Memory B cell (primary cell): Measurements from ENCODE around the gene TIMM8B.
"Not testable (repeated sequence)": the region's sequence is repeated elsewhere in the genome, so short reads cannot be mapped to it uniquely, and the experiment has no call there.

ENCODE experiments used
- ATAC-seq: fragments of 150-1000 bp; cut with Tn5 transposase; 2 replicates; pipeline ENCODE4 v1.10.0; 2021; ENCODE audit warnings: low read depth, mild to moderate bottlenecking, moderate library complexity
- DNase-seq, 2 donors: peaks; one replicate each; pipeline ENCODE4 v3.0.0; 2022; ENCODE audit warnings: low spot score in 2 of 2
- H3K27ac Mint-ChIP-seq: one replicate; pipeline ENCODE4 v1.8.0; 2022; ENCODE audit warnings: mild to moderate bottlenecking, moderate library complexity, mixed read lengths
- H3K27me3 Mint-ChIP-seq: one replicate; pipeline ENCODE4 v1.8.0; 2022; ENCODE audit warnings: mixed read lengths
- H3K36me3 Mint-ChIP-seq: one replicate; pipeline ENCODE4 v1.8.0; 2022; ENCODE audit warnings: mild to moderate bottlenecking, mixed read lengths
- H3K4me1 Mint-ChIP-seq: one replicate; pipeline ENCODE4 v1.8.0; 2022; ENCODE audit warnings: mixed read lengths
- H3K4me3 Mint-ChIP-seq: one replicate; pipeline ENCODE4 v1.8.0; 2022; ENCODE audit warnings: mild to moderate bottlenecking, moderate library complexity, mixed read lengths
- H3K9me3 Mint-ChIP-seq: one replicate; pipeline ENCODE4 v1.8.0; 2022; ENCODE audit warnings: mixed read lengths

Gene TIMM8B

DNA sequence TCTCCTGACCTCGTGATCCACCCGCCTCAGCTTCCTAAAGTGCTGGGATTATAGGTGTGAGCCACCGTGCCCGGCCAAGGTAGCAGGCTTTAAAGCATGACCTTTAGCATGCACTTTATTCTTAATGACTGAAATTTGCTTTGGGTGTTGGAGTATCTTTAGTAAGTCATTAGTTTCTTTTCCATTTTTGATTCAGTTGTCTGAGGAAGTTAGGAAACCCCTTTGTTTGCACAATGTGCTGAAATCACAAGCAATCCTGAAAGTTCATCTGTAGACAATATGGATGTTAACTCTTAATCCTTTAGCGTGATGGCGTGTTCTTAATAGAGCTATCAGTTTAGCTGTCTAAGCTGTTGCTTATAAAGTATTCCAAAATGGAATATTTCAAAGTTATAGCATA is 16.9 kb upstream of the TIMM8B start:
- H3K4me3 Mint-ChIP-seq: no peak overlapping the region
- no peaks in the 10 kb centered on the region for H3K4me1 Mint-ChIP-seq
- H3K27ac Mint-ChIP-seq: no peak overlapping the region
- DNase-seq: no peak
- no peaks in the 10 kb centered on the region for H3K9me3 Mint-ChIP-seq
- H3K36me3 Mint-ChIP-seq: peaks cover 7% of the 10 kb centered on the region
- no peaks in the 10 kb centered on the region for H3K27me3 Mint-ChIP-seq
- no peak for ATAC-seq

DNA sequence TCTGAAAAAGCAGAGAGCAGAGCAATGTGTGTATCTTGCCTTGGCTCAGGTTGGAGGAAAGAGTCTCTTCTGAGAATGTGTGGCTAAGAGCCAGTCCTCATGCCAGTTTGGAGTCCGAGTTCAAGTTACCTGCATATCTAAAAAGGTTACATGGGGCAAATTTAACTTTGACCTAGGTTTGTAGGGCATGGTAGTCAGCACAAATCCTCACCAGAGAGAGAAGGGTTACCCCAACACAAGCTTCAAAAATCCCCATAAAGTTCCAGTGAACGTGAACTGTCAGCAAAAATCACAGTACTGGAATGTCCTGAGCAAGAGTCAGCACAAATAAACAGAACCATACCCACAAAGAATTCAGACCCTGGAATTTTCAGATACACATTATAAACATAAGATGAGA is 13.9 kb upstream of the TIMM8B start:
- no peaks in the 10 kb centered on the region for H3K9me3 Mint-ChIP-seq
- ATAC-seq: no peak
- H3K36me3 Mint-ChIP-seq: peaks cover 15% of the 10 kb centered on the region
- no peaks in the 10 kb centered on the region for H3K4me1 Mint-ChIP-seq
- no peak for DNase-seq
- H3K27me3 Mint-ChIP-seq: no peaks in the 10 kb centered on the region
- no peak overlapping the region for H3K4me3 Mint-ChIP-seq
- no peak overlapping the region for H3K27ac Mint-ChIP-seq

DNA sequence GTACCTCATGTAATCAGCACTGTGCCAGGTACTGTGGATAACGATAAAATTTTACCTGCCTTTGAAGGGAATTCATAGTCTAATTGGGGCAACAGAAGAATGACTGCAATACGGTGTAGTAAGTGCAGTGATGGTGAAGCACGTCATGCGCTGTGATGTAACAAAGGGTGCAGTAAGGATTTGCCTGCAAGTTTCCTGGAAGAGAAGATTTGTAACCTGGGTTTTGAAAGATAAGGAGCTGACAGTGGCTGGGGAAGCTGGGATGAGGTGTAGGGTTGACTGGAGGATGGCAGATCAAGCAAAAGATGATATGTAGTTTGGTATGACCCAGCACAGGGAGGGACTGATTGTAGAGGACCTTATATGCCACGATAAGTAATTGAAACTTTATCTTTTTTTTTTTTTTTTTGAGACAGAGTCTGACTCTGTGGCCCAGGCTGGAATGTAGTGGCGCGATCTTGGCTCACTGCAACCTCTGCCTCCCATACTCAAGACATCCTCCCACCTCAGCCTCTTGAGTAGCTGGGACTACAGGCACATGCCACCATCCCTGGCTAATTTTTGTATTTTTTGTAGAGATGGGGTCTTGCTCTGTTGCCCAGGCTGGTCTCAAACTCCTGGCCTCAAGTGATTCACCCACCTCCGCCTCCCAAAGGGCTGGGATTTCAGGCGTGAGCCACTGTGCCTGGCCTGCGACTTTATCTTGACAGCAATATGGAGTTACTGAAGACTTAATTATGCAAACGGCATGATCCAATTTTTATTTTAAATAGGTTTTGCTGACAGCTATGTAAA is 11.4 kb upstream of the TIMM8B start:
- no peaks in the 10 kb centered on the region for H3K9me3 Mint-ChIP-seq
- DNase-seq: no peak
- no peaks in the 10 kb centered on the region for H3K27me3 Mint-ChIP-seq
- no peak for ATAC-seq
- no peaks in the 10 kb centered on the region for H3K4me1 Mint-ChIP-seq
- H3K36me3 Mint-ChIP-seq: peaks cover 20% of the 10 kb centered on the region
- H3K27ac Mint-ChIP-seq: no peak overlapping the region
- H3K4me3 Mint-ChIP-seq: no peak overlapping the region

DNA sequence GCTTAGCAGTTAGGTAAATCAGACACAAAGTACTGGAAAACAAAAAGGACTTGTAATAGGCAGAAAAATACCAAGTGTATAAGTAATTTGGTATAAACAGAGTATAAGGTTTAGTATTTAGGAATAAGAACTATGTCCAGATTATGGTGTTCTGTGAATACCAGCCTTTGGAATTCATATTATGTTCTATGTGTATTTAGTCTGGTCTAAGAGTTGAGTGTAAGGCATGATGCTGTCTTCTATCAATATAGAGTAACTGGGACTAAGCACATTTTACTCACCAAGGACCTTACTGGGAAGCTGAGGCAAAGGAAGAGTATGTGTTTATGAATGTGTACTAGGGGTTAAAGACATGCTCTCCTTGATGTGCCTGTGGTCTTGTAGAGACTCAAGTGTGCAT is 9.6 kb upstream of the TIMM8B start:
- Mint-ChIP-seq H3K36me3 (peaks cover 33% of the 10 kb centered on the region), H3K4me3 (no peak overlapping the region), H3K27ac (no peak overlapping the region)

DNA sequence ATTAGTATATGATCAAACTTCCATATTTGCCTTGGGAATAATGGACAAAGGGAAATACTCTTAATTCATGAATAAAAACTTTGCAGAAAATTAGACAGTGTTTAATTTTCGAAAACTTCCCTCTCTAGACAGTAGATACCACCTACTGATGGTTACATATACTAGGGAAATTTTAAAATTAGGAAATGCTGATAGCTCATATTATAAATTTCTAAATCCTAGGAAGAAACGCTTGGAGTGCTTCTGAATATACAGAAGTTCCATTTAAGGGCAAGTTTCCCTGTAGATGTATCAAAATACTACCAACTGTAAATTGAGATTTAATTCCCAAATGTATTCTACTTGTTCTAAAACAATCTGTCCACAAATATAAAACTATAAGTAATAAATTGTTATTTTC is 8.7 kb upstream of the TIMM8B start:
- not testable (repeated sequence) for DNase-seq, ATAC-seq, H3K4me3 Mint-ChIP-seq, H3K27ac Mint-ChIP-seq, H3K27me3 Mint-ChIP-seq, H3K9me3 Mint-ChIP-seq, H3K4me1 Mint-ChIP-seq
- peaks cover 38% of the 10 kb centered on the region for H3K36me3 Mint-ChIP-seq

More for the DNA sequence above, 9.6 kb upstream of the TIMM8B start:
- no peak for DNase-seq
- no peaks in the 10 kb centered on the region for H3K9me3 Mint-ChIP-seq
- H3K27me3 Mint-ChIP-seq: no peaks in the 10 kb centered on the region
- ATAC-seq: no peak
- no peaks in the 10 kb centered on the region for H3K4me1 Mint-ChIP-seq

DNA sequence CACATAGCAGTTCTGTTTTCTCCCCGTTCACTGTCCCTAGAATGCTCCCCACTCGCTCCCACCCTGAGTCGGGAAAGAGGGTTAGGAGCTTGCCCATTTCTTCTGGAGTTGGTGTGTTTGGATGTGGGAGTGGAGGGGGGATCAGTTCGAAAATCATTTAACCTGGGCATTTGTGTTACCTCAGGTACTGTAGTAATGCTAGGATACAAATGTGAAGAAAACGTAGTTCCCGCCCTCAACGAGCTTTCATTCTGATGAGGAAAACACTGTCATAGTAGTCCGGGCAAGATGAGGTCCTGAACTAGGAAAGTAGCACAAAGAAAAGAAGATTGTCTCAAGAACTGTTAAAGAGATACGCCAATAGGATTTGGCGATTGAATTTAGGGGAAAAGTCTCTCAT is 656 bp upstream of the TIMM8B start:
- H3K4me1 Mint-ChIP-seq: peaks cover 40% of the 10 kb centered on the region

DNA sequence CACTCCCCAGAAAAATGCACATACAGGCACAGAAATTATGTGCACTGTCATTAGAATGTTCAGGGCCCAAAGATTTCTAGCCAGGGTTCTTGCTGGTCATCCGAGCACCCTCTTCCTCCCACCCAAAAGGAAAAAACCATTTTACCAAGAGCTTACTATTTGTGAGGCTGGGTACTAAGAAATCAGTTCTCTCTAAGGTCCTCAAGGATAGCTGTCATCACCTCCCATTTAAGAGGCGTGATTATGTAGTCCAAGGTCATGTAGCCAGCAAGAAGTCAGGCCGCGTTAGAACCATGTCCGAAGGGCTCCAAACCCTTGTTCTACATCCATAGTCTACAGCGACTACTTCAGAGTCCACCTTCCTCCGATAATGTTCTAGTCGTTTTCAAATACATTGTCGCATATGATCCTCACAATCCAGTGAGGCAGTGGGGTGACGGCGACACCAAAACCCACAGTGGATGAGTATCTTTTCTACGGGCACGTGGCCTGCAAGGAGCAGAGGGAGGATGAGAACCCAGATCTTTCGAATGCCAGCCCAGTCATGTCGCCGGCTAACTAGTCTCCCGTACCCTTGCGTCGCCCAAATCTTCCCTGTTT is 634 bp downstream of the TIMM8B start:
- H3K27ac Mint-ChIP-seq: peak overlapping the region; percentile 98
- DNase-seq (no peak), ATAC-seq (peak; percentile 16)
- H3K36me3 Mint-ChIP-seq: peaks cover 42% of the 10 kb centered on the region
- H3K9me3 Mint-ChIP-seq: no peaks in the 10 kb centered on the region
- H3K27me3 Mint-ChIP-seq: no peaks in the 10 kb centered on the region
- H3K4me1 Mint-ChIP-seq: peaks cover 40% of the 10 kb centered on the region
- H3K4me3 Mint-ChIP-seq: peak overlapping the region; percentile 99

More for the DNA sequence above, 656 bp upstream of the TIMM8B start:
- Mint-ChIP-seq H3K9me3 (no peaks in the 10 kb centered on the region), H3K27me3 (no peaks in the 10 kb centered on the region), H3K36me3 (peaks cover 49% of the 10 kb centered on the region), H3K4me3 (peak overlapping the region; percentile 99), H3K27ac (peak overlapping the region; percentile 98)
- DNase-seq: no peak
- no peak for ATAC-seq

DNA sequence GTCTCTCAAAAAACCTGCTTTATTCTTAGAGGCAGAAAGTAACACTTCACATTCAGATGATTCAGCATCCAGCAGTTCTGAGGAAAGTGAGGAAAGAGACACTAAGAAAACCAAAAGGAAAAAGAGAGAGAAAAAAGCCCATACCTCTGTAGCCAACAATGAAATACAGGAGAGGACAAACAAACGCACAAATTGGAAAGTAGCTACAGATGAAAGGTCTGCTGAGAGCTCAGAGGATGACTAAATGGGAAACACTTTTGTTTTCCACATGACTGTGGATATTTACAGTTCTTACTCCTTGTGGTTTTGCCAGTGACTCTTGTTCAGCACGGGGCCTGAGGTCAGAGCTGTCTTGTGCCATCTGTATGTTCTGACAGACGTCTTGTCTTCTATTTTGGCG is 3.8 kb downstream of the TIMM8B start:
- Mint-ChIP-seq H3K9me3 (no peaks in the 10 kb centered on the region), H3K27me3 (no peaks in the 10 kb centered on the region), H3K4me3 (no peak overlapping the region), H3K36me3 (peaks cover 29% of the 10 kb centered on the region), H3K27ac (peak overlapping the region; percentile 78), H3K4me1 (peaks cover 25% of the 10 kb centered on the region)
- ATAC-seq: no peak
- no peak for DNase-seq

DNA sequence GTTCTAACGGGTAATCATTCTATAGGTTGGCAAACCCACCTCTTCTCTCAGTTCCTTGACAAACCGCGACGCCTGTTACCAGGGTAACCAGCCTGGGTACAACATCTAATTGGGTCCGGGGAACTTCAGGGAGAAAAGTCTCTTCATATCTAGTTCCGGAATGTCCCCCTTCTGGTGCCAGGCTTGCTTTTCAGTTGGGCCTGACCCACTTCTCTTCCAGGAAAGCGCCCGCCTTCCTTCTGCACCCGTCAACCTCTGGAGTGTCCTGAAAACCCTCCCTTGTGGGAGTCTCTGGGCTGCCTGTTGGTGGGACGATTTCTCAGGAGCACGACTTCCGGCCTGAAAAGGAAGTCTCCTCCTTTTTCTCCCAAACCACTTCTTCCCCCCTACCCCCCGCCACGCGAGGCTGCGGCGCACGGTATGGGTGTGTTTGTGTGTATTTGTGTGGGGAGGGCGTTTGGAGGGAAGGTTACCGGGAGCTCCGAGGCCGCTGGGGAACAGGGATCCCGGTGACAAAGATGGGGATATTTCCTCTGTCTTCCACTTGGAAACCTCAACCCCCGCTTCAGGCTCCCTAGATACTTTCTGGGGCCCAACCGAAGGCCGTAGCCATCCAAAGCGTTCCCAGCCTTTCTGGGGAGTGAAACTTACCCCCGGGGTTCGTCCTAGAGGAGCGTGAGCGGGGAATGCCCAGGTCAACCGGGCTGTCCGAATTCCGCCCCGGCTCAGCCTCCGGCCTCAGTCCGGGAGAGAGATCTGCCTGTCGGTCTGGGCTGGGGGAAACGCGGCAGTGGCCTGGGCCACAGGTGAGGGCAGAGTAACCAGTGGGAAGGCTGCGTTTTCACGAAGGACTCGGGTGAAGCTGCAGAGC is 12.4 kb downstream of the TIMM8B start, which contains the start of the genes NKAPD1 and PIH1D2:
Gene NKAPD1 (plus strand): TSS at position 359 of the 871 bp plus-strand sequence. CDS start 1,276 bp downstream, outside the sequence.
Gene PIH1D2 (minus strand): TSS at position 77 of the 871 bp plus-strand sequence. CDS start 843 bp downstream, outside the sequence.
- DNase-seq (peak; percentile 80 to 82), ATAC-seq (peak; percentile 88)
- Mint-ChIP-seq H3K36me3 (peaks cover 10% of the 10 kb centered on the region), H3K4me1 (peaks cover 18% of the 10 kb centered on the region), H3K4me3 (peak within 1 kb of the TSS; percentile 95), H3K9me3 (no peaks in the 10 kb centered on the region), H3K27me3 (no peaks in the 10 kb centered on the region), H3K27ac (peak within 1 kb of the TSS; percentile 94)

DNA sequence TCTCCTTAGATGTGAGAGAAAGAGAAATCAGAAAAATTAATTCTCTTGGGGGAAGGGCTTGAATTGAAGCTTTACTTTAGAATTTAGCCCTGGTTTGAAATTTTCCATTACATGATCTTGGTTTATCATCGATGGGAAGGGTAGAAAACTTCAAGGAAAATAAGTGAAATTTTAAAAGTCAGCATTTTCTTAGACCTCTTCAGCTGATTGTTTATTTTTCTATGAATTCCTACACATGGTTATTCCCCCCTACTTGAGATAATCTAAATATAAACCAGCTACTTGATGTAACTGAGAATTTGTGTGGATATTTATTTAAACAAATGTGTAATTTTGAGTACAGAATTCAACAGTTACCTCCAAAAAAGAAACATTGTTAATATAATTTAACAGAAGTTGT is 23.6 kb downstream of the TIMM8B start:
- Mint-ChIP-seq H3K9me3 (no peaks in the 10 kb centered on the region), H3K36me3 (peaks cover 15% of the 10 kb centered on the region), H3K4me3 (no peak overlapping the region), H3K27ac (no peak overlapping the region), H3K4me1 (no peaks in the 10 kb centered on the region), H3K27me3 (no peaks in the 10 kb centered on the region)
- no peak for ATAC-seq
- DNase-seq: no peak

DNA sequence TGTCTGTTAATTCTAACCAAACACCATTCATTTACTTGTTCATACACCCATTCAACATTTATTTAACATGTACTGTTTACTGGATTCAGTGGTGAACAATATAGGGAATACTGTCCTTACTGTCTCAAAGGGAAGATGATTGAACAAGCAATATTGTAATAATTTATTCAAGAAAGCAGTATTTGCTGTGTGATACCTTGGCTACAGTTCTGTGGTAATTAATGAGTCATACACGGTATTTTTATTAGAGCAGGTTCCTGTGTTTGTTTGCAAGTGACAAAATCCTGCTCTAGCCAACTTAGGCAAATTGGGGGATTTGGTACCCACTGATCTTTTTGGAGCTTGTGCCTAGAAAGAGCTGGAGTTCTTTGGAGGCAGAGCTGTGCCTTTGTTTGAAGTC is 28.5 kb downstream of the TIMM8B start:
- H3K9me3 Mint-ChIP-seq: no peaks in the 10 kb centered on the region
- H3K4me3 Mint-ChIP-seq: no peak overlapping the region
- no peak for ATAC-seq
- H3K36me3 Mint-ChIP-seq: peaks cover 28% of the 10 kb centered on the region
- H3K27me3 Mint-ChIP-seq: no peaks in the 10 kb centered on the region
- H3K4me1 Mint-ChIP-seq: no peaks in the 10 kb centered on the region
- no peak for DNase-seq
- no peak overlapping the region for H3K27ac Mint-ChIP-seq

DNA sequence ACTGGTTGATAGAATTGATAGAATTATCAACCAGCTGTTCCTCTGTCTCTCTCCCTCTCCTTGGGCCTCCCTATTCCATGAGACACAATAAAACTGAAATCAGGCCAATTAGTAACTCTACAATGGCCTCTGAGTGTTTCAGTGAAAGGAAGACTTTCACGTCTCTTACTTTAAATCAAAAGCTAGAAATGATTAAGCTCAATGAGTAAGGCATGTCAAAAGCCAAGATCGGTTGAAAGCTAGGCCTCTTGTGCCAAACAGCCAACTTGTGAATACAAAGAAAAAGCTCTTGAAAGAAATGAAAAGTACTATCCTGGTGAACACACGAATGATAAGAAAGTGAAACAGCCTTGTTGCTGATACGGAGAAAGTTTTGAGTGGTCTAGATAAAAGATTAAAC is 29.4 kb downstream of the TIMM8B start:
- peaks cover 25% of the 10 kb centered on the region for H3K36me3 Mint-ChIP-seq
- no peaks in the 10 kb centered on the region for H3K27me3 Mint-ChIP-seq
- ATAC-seq: no peak
- H3K4me1 Mint-ChIP-seq: no peaks in the 10 kb centered on the region
- no peak overlapping the region for H3K4me3 Mint-ChIP-seq
- DNase-seq: no peak
- H3K27ac Mint-ChIP-seq: peak overlapping the region; percentile 45
- H3K9me3 Mint-ChIP-seq: no peaks in the 10 kb centered on the region

DNA sequence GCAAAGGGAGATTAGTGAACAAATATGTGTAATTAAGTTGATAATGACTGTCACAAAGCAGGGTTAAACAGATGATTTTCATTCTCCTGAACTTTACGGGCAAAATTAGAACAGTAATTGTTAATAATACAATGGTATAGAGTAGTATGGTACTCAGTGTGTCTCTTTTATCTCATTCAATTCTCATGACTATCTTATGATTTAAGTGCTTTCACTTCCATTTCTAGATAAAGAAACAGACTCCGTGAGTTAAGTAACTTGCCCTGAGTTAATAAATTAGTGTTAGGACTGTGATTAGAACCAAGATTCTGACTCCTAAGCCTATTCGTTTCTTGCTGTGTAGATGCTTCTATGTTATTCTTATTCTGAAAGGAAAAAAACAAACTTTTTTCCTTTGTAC is 34.8 kb downstream of the TIMM8B start:
- no peak for DNase-seq
- Mint-ChIP-seq H3K27ac (peak overlapping the region; percentile 87), H3K27me3 (no peaks in the 10 kb centered on the region), H3K36me3 (peaks cover 24% of the 10 kb centered on the region), H3K4me1 (peaks cover 24% of the 10 kb centered on the region), H3K4me3 (no peak overlapping the region), H3K9me3 (no peaks in the 10 kb centered on the region)
- no peak for ATAC-seq

DNA sequence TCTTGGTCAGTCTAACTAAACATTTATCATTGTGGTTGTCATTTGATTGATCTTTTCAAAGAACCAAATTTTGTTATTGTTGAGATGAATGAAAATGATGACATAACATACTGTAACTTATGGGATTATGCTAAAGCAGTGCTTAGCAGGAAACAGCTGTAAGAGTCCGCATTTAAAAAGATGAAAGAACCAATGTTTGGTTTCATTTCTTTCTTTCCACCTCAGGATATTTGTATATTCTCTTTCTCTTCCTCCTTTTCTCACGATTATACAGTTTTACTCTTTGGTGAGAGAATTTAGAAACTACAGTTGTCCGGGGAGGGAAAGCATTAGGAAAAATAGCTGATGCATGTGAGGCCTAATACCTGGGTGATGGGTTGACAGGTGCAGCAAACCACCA is 35.8 kb downstream of the TIMM8B start:
- H3K9me3 Mint-ChIP-seq: no peaks in the 10 kb centered on the region
- ATAC-seq (peak; percentile 81), DNase-seq (no peak)
- peaks cover 31% of the 10 kb centered on the region for H3K36me3 Mint-ChIP-seq
- no peaks in the 10 kb centered on the region for H3K27me3 Mint-ChIP-seq
- H3K4me1 Mint-ChIP-seq: peaks cover 24% of the 10 kb centered on the region
- no peak overlapping the region for H3K4me3 Mint-ChIP-seq
- H3K27ac Mint-ChIP-seq: peak overlapping the region; percentile 87
